NCI-H2081 treated with DMSO at 0.1 percent for 48 hours (cell line): Measurements from ENCODE around the gene CNTN4.

Source experiments
- DNase-seq: peaks from one replicate; lab custom pipeline; 2025; lab: John Stamatoyannopoulos, UW

Gene CNTN4

DNA sequence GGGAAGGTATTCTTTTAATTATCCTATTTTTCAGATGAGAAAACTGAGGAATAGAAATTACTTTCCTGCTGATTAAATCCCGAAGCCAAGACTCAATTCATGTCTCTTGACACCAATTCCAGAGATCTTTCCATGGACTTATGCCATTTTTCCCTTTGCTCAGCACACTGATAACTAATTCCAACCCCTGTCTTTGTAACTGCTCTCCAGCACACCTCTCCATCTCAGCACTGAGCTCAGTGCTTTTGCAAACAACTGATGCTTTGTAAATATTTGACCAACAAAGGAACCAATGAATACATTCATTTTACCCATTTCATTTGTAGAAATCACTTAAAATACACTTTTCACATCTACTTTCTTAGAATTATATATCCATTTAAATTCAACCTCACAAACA, 762.5 kb downstream of the CNTN4 start:
- DNase-seq = no peak

- DNase-seq = no peak
Measured at GRCh38 chr3:2861920-2862319, 763.3 kb downstream of the CNTN4 start.

DNA sequence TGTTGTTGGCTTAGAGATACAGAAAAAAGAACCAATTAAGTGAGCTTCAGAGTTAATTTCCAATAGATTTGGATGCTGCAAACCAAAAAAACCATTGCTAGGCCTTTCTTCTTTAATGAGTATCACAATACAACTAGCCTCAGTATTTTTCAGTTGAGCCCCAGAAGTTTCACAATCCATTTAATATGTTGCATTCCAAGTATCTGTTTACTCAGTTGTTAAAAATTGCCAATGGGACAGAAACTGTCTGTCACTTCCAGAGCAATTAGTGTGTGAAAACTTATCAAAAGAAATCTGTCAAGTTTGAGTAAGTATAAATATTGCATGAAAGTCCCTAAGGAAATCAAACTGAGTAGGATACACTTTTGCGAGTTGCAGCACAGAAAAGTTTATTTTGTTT, 763.7 kb downstream of the CNTN4 start:
- DNase-seq = no peak

DNA sequence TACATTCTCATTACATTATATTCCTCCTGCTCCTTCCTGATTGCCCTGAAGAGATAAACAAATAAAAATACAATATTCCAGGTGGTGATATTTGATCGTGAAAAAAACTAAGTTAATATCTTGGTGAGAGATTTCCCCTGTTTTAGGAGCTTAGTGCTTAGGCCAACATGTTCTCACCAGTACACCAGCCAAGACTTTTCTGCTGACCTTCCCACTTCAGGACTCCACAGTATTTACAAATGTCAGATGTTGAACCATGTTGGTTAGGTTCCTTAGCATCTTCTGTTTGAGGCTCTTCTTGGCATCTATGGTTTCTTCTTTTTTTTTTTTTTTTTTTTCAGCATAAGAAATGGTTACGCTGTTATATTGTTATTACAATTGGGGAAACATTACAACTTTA, 764.5 kb downstream of the CNTN4 start:
- no peak for DNase-seq

DNA sequence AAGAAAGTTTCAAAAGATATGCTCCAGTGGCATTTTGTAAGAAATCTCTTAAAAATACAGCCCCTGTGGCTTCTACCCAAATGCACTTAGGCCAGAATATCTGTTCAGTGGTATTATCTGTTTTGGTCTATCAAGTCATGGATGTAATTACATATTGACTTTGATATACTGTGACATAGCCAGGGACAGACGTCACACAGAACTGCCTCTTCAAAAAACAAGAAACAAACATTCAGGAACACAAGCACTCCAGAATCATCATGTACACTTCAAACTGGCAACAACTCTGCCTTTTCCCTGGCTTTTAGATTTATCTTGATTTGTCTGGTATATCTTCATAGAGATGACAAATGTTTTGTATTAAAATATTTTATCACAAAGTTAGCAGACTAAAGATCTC, 771.2 kb downstream of the CNTN4 start:
- no peak for DNase-seq

DNA sequence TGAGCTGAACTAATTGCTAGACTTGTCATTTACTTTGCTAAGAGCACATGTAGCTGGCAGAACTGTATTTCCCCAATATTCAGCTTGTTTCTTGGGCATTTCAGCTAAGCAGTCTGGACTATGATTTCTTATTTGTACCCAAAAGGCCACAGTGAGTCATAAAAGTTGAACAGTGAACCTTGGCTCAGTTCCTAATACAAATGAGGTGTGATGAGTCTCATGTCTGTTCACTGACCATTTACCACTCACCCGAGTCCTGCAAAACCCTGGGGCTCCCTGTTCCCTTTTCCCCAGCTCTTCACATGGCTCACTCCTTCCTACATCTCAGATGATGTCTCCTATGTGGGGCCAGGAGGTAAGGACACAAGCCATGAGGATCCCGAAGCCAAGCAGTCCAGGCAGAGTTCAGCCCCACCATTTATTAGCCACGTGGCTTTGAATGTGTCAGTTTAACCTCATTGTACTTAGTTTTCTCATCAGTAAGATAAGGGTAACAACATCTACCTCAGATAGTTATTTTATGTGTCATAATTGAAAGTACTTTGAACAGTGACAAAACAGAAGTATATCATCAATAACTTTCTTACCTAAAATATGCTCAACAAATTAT, 772.2 kb downstream of the CNTN4 start:
- DNase-seq = no peak

DNA sequence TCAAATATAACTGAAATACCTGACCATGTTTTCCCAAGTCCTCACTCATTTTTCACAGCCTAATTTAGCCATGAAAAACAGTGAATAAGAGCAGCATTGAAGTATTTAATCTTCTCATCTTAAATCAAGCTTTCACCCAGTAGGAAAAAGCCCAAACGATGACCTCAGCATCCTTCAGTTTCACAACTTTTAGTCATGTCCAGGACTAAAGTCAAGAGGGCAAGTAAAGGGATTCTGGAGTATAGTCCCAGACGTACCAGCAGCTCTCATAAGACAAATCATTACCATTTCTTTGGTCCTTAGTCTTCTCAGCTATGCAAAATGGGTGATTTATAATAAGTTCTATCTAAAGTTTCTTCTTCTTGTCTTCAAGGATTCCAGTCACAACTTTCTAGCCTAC, 774.2 kb downstream of the CNTN4 start:
- no peak for DNase-seq

DNA sequence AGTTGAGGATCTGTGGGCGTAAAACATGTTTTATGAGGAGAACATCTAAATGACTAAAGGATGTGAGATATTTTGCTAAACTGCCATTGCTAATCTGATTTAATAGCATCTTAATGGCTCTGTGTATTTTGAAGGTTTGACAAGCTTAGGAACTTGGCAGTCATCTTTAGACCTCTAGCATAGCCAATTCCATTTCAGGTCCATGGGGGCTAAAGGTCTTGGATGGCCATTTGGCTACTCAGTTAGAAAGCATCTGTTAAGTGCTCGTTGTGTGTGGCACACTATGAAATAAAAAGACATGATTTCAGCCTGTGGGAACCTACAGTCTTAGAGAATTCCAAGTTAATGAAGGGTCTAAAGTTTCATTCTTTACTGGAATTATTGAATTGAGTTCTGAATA, 775.3 kb downstream of the CNTN4 start:
- no peak for DNase-seq

DNA sequence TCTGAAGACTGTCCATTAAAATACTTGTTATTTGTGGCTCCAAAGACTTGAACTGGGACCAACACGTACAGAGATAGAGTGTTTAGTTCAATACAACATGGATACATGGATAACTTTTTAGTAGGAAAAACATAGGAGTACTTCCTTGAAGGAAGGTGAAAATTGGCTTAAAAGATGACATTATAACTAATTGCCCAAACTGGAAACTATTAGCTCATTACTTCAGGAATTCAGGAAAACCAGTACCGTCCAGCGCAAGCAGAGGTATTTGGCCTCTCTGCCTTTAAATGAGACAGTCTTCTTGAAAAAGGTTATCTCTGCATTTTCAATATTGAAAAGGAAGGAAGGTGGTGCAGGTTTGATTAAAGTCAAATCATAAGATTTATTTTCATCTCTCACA, 777.0 kb downstream of the CNTN4 start:
- no peak for DNase-seq

- no peak for DNase-seq
Measured at GRCh38 chr3:2876362-2876761, 777.7 kb downstream of the CNTN4 start.

DNA sequence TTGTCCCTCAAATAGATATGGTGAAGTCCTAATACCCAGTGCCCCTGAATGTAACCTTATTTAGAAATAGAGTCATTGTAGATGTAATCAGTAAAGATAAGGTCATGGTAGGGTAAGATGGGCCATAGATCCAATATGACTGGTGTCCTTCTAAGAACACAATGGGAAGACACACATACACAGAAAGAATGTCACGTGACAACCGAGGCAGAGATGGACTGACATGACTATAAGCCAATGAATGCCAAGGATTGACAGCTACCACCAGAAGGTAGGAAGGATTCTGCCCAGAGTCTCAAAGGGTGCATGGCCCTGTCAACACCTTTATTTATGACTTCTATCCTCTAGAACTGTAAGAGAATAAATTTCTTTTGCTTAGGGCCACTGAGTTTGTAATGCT, 780.4 kb downstream of the CNTN4 start:
- no peak for DNase-seq

GRCh38 chr3:2879587-2879986, 780.9 kb downstream of the CNTN4 start:
- no peak for DNase-seq

- no peak for DNase-seq
Measured at GRCh38 chr3:2880218-2880756, 781.6 kb downstream of the CNTN4 start.

GRCh38 chr3:2883283-2883682, 784.6 kb downstream of the CNTN4 start:
- DNase-seq = no peak

GRCh38 chr3:2888592-2888991, 789.9 kb downstream of the CNTN4 start:
- DNase-seq = no peak

GRCh38 chr3:2889736-2890135, 791.1 kb downstream of the CNTN4 start:
- no peak for DNase-seq

GRCh38 chr3:2896308-2896939, 797.8 kb downstream of the CNTN4 start:
- no peak for DNase-seq

GRCh38 chr3:2897821-2898220, 799.2 kb downstream of the CNTN4 start:
- no peak for DNase-seq

GRCh38 chr3:2898591-2899353, 800.1 kb downstream of the CNTN4 start:
- no peak for DNase-seq

- no peak for DNase-seq
Measured at GRCh38 chr3:2904054-2904453, 805.4 kb downstream of the CNTN4 start.

DNA sequence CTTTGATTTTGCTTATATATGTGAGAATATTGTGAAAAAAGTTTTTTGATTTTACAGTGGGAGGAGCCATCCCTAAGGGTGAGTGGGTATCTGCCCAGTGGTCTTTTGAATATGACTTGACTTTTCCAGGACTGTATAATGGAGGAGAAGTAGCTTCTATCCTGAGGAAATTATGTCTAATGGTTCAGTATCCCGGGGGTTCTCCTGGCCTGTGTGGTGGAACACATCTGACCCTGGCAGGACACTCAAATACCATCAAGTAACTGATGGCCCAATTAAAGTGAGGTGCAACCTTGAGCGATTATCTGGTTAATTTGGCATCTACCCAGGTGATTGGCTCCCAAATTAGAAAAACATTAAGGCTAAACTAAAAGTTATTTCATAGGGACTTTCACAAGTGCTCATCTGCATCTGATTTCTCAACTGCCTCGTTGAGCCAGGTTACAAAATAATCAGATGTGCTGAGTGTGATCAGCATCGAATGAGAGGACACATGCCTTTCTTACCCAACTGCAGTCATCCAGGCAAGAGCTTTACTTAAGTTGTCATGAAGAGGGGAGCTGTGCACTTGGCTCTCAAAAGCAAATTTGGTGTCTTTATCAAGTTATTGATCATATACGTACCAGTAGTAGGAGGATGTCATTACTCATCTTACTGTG, 810.2 kb downstream of the CNTN4 start:
- no peak for DNase-seq

DNA sequence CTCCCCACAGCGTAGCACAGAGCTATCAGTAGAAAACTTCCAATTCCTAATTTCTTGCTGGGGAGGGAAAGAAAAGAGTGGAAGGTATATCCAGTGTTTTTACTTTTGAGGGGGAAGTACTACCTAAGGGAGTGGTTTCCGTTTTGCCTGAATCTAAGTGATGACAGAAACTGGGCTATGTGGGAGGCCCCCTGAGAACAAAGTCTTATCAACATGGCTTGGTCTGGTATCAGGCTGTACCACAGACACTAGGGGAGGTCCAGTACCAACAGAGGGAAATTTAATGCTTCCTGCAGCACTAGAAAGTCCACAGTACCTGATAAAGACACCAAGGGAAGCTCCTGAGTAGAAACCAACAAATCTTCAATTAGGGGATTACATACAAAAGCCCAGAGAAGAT, 812.3 kb downstream of the CNTN4 start:
- DNase-seq = no peak

- DNase-seq = no peak
Measured at GRCh38 chr3:2915826-2916225, 817.2 kb downstream of the CNTN4 start.
